22Rv1 (cell line): ENCODE data around the gene CCDC178.
"Not testable (repeated sequence)": the region's sequence is repeated elsewhere in the genome, so short reads cannot be mapped to it uniquely, and the experiment has no call there.

ENCODE experiments used
- H3K27ac ChIP-seq: fragments of 450-650 bp; 2 replicates; pipeline ENCODE4 v1.5.1; 2017
- CTCF ChIP-seq: fragments of 450-650 bp; IDR thresholded peaks from 2 replicates; pipeline ENCODE4 v1.5.1; 2017; ENCODE audit warnings: mild to moderate bottlenecking
- ZFX ChIP-seq: fragments of 450-650 bp; IDR thresholded peaks from 2 replicates; pipeline ENCODE4 v1.6.1; 2017; ENCODE audit warnings: antibody characterized with exemption, borderline replicate concordance

The CCDC178 gene

GRCh38 chr18:33157893-33158292, 282.6 kb downstream of the CCDC178 start:
- H3K27ac ChIP-seq, result no peak overlapping the region
- TF ChIP-seq CTCF (no peak), ZFX (no peak)

- TF ChIP-seq ZFX (no peak), CTCF (no peak)
- no peak overlapping the region for H3K27ac ChIP-seq
Measured at GRCh38 chr18:33156906-33157470, 283.5 kb downstream of the CCDC178 start.

- no peak overlapping the region for H3K27ac ChIP-seq
- TF ChIP-seq CTCF (no peak), ZFX (no peak)
Measured at GRCh38 chr18:33154049-33154448, 286.5 kb downstream of the CCDC178 start.

- no peak for TF ChIP-seq CTCF
- no peak for TF ChIP-seq ZFX
- no peak overlapping the region for H3K27ac ChIP-seq
Measured at GRCh38 chr18:33152376-33152775, 288.1 kb downstream of the CCDC178 start.

GRCh38 chr18:33147811-33148210, 292.7 kb downstream of the CCDC178 start:
- H3K27ac ChIP-seq, result not testable (repeated sequence)

GRCh38 chr18:33146014-33146413, 294.5 kb downstream of the CCDC178 start:
- TF ChIP-seq ZFX (no peak), CTCF (no peak)
- no peak overlapping the region for H3K27ac ChIP-seq

GRCh38 chr18:33135951-33136660, 304.4 kb downstream of the CCDC178 start:
- H3K27ac ChIP-seq, result no peak overlapping the region
- no peak for TF ChIP-seq ZFX
- no peak for TF ChIP-seq CTCF
